Measurements from ENCODE around the gene FAM13B.

DNA sequence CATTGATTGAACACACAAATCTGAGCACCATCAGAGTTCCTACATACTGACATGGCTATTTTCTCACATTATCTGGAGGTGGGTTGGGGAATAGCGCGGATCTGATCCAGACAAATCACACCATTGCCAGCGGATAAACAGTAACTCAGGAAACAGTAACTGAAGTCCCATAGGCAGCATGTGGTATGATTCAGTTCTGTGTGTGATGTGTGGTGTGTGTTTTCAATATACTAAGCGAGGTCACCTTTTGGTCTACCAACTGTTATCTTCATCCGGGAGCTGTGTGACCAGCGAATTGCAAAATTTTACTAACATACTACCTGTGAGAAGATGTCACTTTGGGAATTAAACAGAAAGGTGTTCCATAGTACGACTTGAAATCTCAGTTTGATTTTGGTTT, 93.5 kb downstream of the FAM13B start:
- TF ChIP-seq EP300 (IDR thresholded peaks at IDR 0.05) = no peak
- TF ChIP-seq, protein P1, sequence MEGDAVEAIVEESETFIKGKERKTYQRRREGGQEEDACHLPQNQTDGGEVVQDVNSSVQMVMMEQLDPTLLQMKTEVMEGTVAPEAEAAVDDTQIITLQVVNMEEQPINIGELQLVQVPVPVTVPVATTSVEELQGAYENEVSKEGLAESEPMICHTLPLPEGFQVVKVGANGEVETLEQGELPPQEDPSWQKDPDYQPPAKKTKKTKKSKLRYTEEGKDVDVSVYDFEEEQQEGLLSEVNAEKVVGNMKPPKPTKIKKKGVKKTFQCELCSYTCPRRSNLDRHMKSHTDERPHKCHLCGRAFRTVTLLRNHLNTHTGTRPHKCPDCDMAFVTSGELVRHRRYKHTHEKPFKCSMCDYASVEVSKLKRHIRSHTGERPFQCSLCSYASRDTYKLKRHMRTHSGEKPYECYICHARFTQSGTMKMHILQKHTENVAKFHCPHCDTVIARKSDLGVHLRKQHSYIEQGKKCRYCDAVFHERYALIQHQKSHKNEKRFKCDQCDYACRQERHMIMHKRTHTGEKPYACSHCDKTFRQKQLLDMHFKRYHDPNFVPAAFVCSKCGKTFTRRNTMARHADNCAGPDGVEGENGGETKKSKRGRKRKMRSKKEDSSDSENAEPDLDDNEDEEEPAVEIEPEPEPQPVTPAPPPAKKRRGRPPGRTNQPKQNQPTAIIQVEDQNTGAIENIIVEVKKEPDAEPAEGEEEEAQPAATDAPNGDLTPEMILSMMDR (IDR thresholded peaks at IDR 0.05) = no peak

Measured in sigmoid colon (tissue), 4 donors.